HL-60 (cell line): ENCODE results near the gene OR6S1.

Source experiments
- DNase-seq, 2 experiments: peaks; one replicate each; pipeline ENCODE4 v3.0.0-alpha.2; 2010 to 2020; ENCODE audit warnings: low read depth in 1 of 2, low spot score in 1 of 2
- H3K27ac ChIP-seq: fragments of 250-450 bp; sonication (Bioruptor Pico); replicated peaks from 2 replicates; pipeline ENCODE4 v1.5.1; 2020; ENCODE audit warnings: mild to moderate bottlenecking, moderate library complexity
- H3K27me3 ChIP-seq: fragments of 250-450 bp; sonication (Bioruptor Pico); 2 replicates; pipeline ENCODE4 v1.5.1; 2021; ENCODE audit warnings: mild to moderate bottlenecking, moderate library complexity; ENCODE audit not compliant: insufficient read depth, poor library complexity, severe bottlenecking
- H3K4me3 ChIP-seq: replicated peaks from 2 replicates; pipeline ENCODE4 v1.5.1; 2011; ENCODE audit warnings: mild to moderate bottlenecking, control low read depth, low read length; ENCODE audit not compliant: insufficient read depth
- GABPA ChIP-seq: IDR thresholded peaks from 2 replicates; pipeline ENCODE4 v1.6.1; 2012; ENCODE audit warnings: low read depth
- POLR2AphosphoS5 ChIP-seq: IDR thresholded peaks from 2 replicates; pipeline ENCODE4 v1.6.1; 2012; ENCODE audit warnings: low read depth
- REST ChIP-seq: IDR thresholded peaks from 2 replicates; pipeline ENCODE4 v1.6.1; 2012; ENCODE audit warnings: low read depth; ENCODE audit not compliant: insufficient replicate concordance
- SPI1 ChIP-seq: IDR thresholded peaks from 2 replicates; pipeline ENCODE4 v1.6.1; 2012; ENCODE audit warnings: low read depth, mild to moderate bottlenecking, borderline replicate concordance
- TF ChIP-seq, protein P1 (sequence below): IDR thresholded peaks from one replicate; pipeline ENCODE4 v1.5.1; 2011; ENCODE audit warnings: low read length, control low read depth, inconsistent platforms; ENCODE audit not compliant: insufficient read depth

The OR6S1 gene

DNA sequence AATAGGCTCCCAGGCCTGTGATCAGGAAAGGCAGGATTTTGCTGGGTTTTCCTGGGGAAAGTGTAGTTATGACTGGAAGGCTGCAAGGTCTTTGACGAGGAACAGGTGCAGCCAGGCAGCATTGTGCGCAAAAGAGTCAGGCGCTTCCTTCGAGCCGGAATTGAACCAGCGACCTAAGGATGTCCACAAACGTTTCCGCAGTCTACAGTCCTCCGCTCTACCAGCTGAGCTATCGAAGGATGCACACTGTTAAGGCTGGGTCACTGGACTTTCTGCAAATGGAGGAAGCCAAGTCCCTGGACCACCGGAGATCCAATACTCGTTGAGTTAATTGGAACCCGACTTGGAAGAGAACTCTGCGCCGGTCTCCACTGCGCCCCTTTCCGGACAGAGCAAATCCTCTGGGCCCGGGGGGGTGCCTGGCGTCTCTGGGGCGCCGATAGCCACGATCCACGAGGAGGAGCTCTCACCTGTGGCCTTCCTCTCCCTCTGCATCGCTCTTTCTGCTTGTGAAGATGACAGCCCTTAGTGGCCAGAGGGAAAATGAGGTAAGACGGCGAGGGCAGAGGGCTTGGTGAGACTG is 18.4 kb upstream of the OR6S1 start:
- peaks cover 12% of the 10 kb centered on the region for H3K27me3 ChIP-seq
- H3K27ac ChIP-seq, result no peak overlapping the region
- DNase-seq, result no peak
- no peak overlapping the region for H3K4me3 ChIP-seq
- no peak for TF ChIP-seq GABPA
- no peak for TF ChIP-seq REST
- TF ChIP-seq, protein P1, sequence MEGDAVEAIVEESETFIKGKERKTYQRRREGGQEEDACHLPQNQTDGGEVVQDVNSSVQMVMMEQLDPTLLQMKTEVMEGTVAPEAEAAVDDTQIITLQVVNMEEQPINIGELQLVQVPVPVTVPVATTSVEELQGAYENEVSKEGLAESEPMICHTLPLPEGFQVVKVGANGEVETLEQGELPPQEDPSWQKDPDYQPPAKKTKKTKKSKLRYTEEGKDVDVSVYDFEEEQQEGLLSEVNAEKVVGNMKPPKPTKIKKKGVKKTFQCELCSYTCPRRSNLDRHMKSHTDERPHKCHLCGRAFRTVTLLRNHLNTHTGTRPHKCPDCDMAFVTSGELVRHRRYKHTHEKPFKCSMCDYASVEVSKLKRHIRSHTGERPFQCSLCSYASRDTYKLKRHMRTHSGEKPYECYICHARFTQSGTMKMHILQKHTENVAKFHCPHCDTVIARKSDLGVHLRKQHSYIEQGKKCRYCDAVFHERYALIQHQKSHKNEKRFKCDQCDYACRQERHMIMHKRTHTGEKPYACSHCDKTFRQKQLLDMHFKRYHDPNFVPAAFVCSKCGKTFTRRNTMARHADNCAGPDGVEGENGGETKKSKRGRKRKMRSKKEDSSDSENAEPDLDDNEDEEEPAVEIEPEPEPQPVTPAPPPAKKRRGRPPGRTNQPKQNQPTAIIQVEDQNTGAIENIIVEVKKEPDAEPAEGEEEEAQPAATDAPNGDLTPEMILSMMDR, result no peak
- TF ChIP-seq SPI1, result no peak
- no peak for TF ChIP-seq POLR2AphosphoS5

- TF ChIP-seq POLR2AphosphoS5 (no peak), GABPA (no peak), REST (no peak)
- TF ChIP-seq, protein P1, result no peak
- H3K4me3 ChIP-seq, result no peak overlapping the region
- H3K27ac ChIP-seq, result no peak overlapping the region
- H3K27me3 ChIP-seq, result peaks cover 13% of the 10 kb centered on the region
- no peak for DNase-seq
Measured at GRCh38 chr14:20659336-20659735, 17.8 kb upstream of the OR6S1 start.

- H3K27ac ChIP-seq, result no peak overlapping the region
- no peak for TF ChIP-seq SPI1
- no peak for TF ChIP-seq GABPA
- TF ChIP-seq POLR2AphosphoS5, result no peak
- no peak for TF ChIP-seq REST
- TF ChIP-seq, protein P1, result no peak
- peaks cover 16% of the 10 kb centered on the region for H3K27me3 ChIP-seq
- no peak overlapping the region for H3K4me3 ChIP-seq
- DNase-seq, result no peak
Measured at GRCh38 chr14:20658246-20658645, 16.8 kb upstream of the OR6S1 start.
